OCI-LY3 (cell line): ENCODE measurements around the gene ABCC8.

ENCODE experiments used
- CTCF ChIP-seq: fragments of 200-600, 300-600 bp; sonication (generic); IDR thresholded peaks from 2 replicates; pipeline ENCODE4 v1.5.1; 2014; ENCODE audit warnings: antibody characterized with exemption, low read length, low read depth
- EZH2phosphoT487 ChIP-seq: fragments of 200-600 bp; shearing (Covaris generic); IDR thresholded peaks from 2 replicates; pipeline ENCODE4 v1.6.1; 2018; ENCODE audit warnings: antibody characterized with exemption, mixed run types, low read depth

- no peak for TF ChIP-seq CTCF
- no peak for TF ChIP-seq EZH2phosphoT487
Measured at GRCh38 chr11:17507773-17508172, 31.1 kb upstream of the ABCC8 start.
